HepG2 (cell line): ENCODE data around the gene NSUN6. TPM values are rescaled to one million over a fixed set of nuclear protein-coding genes. Genes with fewer than 3 reads are reported as not detected.

ENCODE experiments used
- ERF ChIP-seq: IDR thresholded peaks from 2 replicates; pipeline ENCODE4 v1.6.1; 2018; ENCODE audit warnings: missing biosample characterization, missing genetic modification reagents
- GATAD1 ChIP-seq: IDR thresholded peaks from 2 replicates; pipeline ENCODE4 v1.6.1; 2016; ENCODE audit warnings: missing genetic modification reagents, missing compliant biosample characterization
- MAFK ChIP-seq, 2 experiments: IDR thresholded peaks in 1 of 2; conservative IDR thresholded peaks in 1 of 2; 2 replicates each; pipeline ENCODE4 v1.6.1; 2011; ENCODE audit warnings: improper control_type of control experiment in 2 of 2, low read length in 2 of 2
- POLR2AphosphoS5 ChIP-seq: IDR thresholded peaks from 2 replicates; pipeline ENCODE4 v1.6.1; 2012; ENCODE audit warnings: low read depth, low read length
- RARA ChIP-seq: IDR thresholded peaks from 2 replicates; pipeline ENCODE4 v1.6.1; 2016; ENCODE audit warnings: missing genetic modification reagents, missing compliant biosample characterization
- SIN3B ChIP-seq: fragments of 150-350 bp; IDR thresholded peaks from 2 replicates; pipeline ENCODE4 v1.6.1; 2014; ENCODE audit warnings: low read length
- ZNF205 ChIP-seq: IDR thresholded peaks from 2 replicates; pipeline ENCODE4 v1.6.1; 2018; ENCODE audit warnings: missing biosample characterization, missing genetic modification reagents
- polyA plus RNA-seq, 8 experiments: library from polyadenylated mRNA; depleted of rRNA in 3 of 8; stranded (reverse) in 7 of 8; unstranded in 1 of 8; fragments of >200 nt; fragmentation: Illumina TruSeq in 4 of 8; extraction: Trizol in 4 of 8; gene quantifications; 2 replicates each; pipeline versions ENCODE4 v1.2.1 to v1.2.3, GENCODE V29; 2011 to 2016; ENCODE audit warnings: low read depth in 4 of 8, missing spikeins in 1 of 8, mixed read lengths in 1 of 8; ENCODE audit not compliant: insufficient read depth in 1 of 8
- total RNA-seq, 5 experiments: library from RNA; depleted of rRNA; stranded (reverse); fragments of >200 nt; fragmentation: Illumina TruSeq; extraction: Trizol; gene quantifications; 2 replicates each; pipeline ENCODE4 v1.2.3, GENCODE V29; 2016; ENCODE audit warnings: low read depth in 1 of 5
- TF ChIP-seq, protein P1 (sequence below): sonication (generic); formaldehyde crosslinking; IDR thresholded peaks from 2 replicates; pipeline ENCODE4 v1.4.0; 2020; ENCODE audit warnings: missing genetic modification reagents
- TF ChIP-seq, protein P2 (sequence below): sonication (generic); formaldehyde crosslinking; IDR thresholded peaks from 2 replicates; pipeline ENCODE4 v1.5.0; 2020; ENCODE audit warnings: missing genetic modification reagents
- TF ChIP-seq, protein P3 (sequence below): sonication (generic); formaldehyde crosslinking; IDR thresholded peaks from 2 replicates; pipeline ENCODE4 v1.9.0; 2021; ENCODE audit warnings: mild to moderate bottlenecking, missing genetic modification reagents
- TF ChIP-seq, protein P4 (sequence below): sonication (generic); formaldehyde crosslinking; IDR thresholded peaks from 2 replicates; pipeline ENCODE4 v1.5.0; 2020; ENCODE audit warnings: missing genetic modification reagents
- TF ChIP-seq, protein P5 (sequence below): sonication (generic); formaldehyde crosslinking; IDR thresholded peaks from 2 replicates; pipeline ENCODE4 v1.4.0; 2020; ENCODE audit warnings: mild to moderate bottlenecking, missing genetic modification reagents
- TF ChIP-seq, protein P6 (sequence below): sonication (generic); formaldehyde crosslinking; IDR thresholded peaks from 2 replicates; pipeline ENCODE4 v1.5.0; 2020; ENCODE audit warnings: mild to moderate bottlenecking, missing genetic modification reagents, borderline replicate concordance

The NSUN6 gene
- total and polyA plus RNA-seq, 2 of the 13 experiments (the other 11 are each of a cell fraction or from before 2014, with no cell fraction given) = 17.2 to 19.3 TPM

DNA sequence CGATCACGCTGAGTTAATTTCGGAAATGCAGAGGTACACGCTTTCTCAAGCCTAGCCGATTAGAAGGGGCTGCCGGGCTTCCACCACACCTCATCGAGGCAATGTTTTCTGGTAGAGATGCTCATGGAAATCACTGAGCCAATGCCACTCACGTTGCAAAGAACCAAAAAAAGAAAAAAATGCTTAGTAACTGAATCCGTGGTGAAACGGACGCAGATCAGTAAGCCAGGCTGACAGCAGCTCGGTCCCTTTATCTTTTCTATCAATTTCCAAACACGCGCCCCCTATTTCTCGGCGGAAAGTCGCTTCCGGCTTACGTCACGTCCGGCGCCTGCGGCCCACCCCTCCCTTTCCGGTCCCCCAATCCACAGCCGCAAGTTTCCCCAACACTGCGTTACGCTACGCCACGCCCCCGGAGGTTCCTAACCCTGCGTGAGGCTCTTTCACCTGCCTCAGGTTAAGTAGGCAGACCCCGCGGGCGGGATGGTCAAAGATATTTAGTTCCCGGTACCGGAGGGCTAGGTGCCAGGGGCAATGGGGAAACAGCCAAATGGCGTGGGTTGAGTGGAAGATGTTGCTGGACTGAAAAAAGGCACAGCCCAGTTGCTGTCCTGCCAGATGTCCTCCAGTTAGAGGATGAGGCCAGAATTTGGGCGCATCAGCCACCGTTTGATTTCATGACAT lies at the start of gene NSUN6 (continued):
- TF ChIP-seq, protein P1, sequence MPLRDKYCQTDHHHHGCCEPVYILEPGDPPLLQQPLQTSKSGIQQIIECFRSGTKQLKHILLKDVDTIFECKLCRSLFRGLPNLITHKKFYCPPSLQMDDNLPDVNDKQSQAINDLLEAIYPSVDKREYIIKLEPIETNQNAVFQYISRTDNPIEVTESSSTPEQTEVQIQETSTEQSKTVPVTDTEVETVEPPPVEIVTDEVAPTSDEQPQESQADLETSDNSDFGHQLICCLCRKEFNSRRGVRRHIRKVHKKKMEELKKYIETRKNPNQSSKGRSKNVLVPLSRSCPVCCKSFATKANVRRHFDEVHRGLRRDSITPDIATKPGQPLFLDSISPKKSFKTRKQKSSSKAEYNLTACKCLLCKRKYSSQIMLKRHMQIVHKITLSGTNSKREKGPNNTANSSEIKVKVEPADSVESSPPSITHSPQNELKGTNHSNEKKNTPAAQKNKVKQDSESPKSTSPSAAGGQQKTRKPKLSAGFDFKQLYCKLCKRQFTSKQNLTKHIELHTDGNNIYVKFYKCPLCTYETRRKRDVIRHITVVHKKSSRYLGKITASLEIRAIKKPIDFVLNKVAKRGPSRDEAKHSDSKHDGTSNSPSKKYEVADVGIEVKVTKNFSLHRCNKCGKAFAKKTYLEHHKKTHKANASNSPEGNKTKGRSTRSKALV (CRISPR knock-in tag) = no peak
- peak; percentile 95 for TF ChIP-seq GATAD1 (CRISPR knock-in tag)
- TF ChIP-seq ERF (CRISPR knock-in tag) = peak; percentile 85
- TF ChIP-seq, protein P2, sequence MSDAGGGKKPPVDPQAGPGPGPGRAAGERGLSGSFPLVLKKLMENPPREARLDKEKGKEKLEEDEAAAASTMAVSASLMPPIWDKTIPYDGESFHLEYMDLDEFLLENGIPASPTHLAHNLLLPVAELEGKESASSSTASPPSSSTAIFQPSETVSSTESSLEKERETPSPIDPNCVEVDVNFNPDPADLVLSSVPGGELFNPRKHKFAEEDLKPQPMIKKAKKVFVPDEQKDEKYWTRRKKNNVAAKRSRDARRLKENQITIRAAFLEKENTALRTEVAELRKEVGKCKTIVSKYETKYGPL (CRISPR knock-in tag) = no peak
- no peak for TF ChIP-seq RARA (CRISPR knock-in tag)
- no peak; the same call in 1 of the 2 replicates for TF ChIP-seq ZNF205
- TF ChIP-seq, protein P3, sequence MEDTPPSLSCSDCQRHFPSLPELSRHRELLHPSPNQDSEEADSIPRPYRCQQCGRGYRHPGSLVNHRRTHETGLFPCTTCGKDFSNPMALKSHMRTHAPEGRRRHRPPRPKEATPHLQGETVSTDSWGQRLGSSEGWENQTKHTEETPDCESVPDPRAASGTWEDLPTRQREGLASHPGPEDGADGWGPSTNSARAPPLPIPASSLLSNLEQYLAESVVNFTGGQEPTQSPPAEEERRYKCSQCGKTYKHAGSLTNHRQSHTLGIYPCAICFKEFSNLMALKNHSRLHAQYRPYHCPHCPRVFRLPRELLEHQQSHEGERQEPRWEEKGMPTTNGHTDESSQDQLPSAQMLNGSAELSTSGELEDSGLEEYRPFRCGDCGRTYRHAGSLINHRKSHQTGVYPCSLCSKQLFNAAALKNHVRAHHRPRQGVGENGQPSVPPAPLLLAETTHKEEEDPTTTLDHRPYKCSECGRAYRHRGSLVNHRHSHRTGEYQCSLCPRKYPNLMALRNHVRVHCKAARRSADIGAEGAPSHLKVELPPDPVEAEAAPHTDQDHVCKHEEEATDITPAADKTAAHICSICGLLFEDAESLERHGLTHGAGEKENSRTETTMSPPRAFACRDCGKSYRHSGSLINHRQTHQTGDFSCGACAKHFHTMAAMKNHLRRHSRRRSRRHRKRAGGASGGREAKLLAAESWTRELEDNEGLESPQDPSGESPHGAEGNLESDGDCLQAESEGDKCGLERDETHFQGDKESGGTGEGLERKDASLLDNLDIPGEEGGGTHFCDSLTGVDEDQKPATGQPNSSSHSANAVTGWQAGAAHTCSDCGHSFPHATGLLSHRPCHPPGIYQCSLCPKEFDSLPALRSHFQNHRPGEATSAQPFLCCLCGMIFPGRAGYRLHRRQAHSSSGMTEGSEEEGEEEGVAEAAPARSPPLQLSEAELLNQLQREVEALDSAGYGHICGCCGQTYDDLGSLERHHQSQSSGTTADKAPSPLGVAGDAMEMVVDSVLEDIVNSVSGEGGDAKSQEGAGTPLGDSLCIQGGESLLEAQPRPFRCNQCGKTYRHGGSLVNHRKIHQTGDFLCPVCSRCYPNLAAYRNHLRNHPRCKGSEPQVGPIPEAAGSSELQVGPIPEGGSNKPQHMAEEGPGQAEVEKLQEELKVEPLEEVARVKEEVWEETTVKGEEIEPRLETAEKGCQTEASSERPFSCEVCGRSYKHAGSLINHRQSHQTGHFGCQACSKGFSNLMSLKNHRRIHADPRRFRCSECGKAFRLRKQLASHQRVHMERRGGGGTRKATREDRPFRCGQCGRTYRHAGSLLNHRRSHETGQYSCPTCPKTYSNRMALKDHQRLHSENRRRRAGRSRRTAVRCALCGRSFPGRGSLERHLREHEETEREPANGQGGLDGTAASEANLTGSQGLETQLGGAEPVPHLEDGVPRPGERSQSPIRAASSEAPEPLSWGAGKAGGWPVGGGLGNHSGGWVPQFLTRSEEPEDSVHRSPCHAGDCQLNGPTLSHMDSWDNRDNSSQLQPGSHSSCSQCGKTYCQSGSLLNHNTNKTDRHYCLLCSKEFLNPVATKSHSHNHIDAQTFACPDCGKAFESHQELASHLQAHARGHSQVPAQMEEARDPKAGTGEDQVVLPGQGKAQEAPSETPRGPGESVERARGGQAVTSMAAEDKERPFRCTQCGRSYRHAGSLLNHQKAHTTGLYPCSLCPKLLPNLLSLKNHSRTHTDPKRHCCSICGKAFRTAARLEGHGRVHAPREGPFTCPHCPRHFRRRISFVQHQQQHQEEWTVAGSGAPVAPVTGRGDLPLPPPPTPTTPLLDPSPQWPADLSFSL (CRISPR knock-in tag) = no peak
- TF ChIP-seq, protein P4, sequence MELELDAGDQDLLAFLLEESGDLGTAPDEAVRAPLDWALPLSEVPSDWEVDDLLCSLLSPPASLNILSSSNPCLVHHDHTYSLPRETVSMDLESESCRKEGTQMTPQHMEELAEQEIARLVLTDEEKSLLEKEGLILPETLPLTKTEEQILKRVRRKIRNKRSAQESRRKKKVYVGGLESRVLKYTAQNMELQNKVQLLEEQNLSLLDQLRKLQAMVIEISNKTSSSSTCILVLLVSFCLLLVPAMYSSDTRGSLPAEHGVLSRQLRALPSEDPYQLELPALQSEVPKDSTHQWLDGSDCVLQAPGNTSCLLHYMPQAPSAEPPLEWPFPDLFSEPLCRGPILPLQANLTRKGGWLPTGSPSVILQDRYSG (CRISPR knock-in tag) = no peak
- peak; percentile 88 for TF ChIP-seq POLR2AphosphoS5
- TF ChIP-seq, protein P5, sequence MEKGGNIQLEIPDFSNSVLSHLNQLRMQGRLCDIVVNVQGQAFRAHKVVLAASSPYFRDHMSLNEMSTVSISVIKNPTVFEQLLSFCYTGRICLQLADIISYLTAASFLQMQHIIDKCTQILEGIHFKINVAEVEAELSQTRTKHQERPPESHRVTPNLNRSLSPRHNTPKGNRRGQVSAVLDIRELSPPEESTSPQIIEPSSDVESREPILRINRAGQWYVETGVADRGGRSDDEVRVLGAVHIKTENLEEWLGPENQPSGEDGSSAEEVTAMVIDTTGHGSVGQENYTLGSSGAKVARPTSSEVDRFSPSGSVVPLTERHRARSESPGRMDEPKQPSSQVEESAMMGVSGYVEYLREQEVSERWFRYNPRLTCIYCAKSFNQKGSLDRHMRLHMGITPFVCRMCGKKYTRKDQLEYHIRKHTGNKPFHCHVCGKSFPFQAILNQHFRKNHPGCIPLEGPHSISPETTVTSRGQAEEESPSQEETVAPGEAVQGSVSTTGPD = no peak
- TF ChIP-seq, protein P6, sequence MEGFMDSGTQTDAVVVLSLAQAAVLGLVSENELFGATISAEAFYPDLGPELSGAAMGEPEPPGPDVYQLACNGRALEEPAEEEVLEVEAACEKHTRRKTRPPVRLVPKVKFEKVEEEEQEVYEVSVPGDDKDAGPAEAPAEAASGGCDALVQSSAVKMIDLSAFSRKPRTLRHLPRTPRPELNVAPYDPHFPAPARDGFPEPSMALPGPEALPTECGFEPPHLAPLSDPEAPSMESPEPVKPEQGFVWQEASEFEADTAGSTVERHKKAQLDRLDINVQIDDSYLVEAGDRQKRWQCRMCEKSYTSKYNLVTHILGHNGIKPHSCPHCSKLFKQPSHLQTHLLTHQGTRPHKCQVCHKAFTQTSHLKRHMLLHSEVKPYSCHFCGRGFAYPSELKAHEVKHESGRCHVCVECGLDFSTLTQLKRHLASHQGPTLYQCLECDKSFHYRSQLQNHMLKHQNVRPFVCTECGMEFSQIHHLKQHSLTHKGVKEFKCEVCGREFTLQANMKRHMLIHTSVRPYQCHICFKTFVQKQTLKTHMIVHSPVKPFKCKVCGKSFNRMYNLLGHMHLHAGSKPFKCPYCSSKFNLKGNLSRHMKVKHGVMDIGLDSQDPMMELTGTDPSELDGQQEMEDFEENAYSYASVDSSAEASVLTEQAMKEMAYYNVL (CRISPR knock-in tag) = no peak
- no peak for TF ChIP-seq MAFK (conservative IDR thresholded peaks at IDR 0.05 in 1 of 2, IDR thresholded peaks at IDR 0.05 in 1 of 2; ENCODE audit: low read length in 2 of 2)
- TF ChIP-seq SIN3B = peak; percentile 92
